Epithelial cell of esophagus (primary cell): ENCODE measurements around the gene OXNAD1.

ENCODE experiments used
- DNase-seq: peaks from one replicate; pipeline ENCODE4 v3.0.0; 2010; ENCODE audit warnings: low read depth
- H3K4me3 ChIP-seq: 2 replicates; pipeline ENCODE4 v1.5.1; 2011; ENCODE audit warnings: mild to moderate bottlenecking, low read length, control low read depth
- TF ChIP-seq, protein P1 (sequence below): IDR thresholded peaks from 2 replicates; pipeline ENCODE4 v1.5.1; 2011; ENCODE audit warnings: low read depth, mild to moderate bottlenecking, low read length, control low read depth, inconsistent platforms; ENCODE audit not compliant: insufficient read depth; ENCODE audit errors: missing control alignments

OXNAD1 gene

DNA sequence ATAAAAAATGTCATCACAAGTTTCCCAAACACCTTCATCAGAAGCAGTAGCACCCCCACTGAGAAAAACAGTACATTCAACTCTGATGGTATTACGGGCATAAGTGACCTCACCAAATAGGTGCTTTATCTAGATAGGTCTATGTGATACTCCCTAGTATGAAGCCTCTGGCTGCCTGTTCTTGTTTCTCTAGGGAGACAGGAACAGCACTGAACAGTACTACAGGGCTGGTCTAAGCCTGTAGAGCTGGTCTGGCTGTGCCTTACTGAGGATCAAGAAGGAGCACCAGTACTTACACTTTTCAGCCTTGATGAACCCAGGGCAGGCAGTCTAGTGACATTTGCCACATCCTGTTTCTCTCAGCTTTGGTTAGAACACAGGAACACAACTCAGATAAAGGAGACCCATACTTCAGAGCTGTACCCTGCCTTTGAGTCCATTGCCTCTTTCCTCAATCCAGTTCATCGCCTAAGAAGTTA lies 35.9 kb downstream of the OXNAD1 start:
- peak; percentile 16 for DNase-seq
- H3K4me3 ChIP-seq, result no peak overlapping the region
- TF ChIP-seq, protein P1, sequence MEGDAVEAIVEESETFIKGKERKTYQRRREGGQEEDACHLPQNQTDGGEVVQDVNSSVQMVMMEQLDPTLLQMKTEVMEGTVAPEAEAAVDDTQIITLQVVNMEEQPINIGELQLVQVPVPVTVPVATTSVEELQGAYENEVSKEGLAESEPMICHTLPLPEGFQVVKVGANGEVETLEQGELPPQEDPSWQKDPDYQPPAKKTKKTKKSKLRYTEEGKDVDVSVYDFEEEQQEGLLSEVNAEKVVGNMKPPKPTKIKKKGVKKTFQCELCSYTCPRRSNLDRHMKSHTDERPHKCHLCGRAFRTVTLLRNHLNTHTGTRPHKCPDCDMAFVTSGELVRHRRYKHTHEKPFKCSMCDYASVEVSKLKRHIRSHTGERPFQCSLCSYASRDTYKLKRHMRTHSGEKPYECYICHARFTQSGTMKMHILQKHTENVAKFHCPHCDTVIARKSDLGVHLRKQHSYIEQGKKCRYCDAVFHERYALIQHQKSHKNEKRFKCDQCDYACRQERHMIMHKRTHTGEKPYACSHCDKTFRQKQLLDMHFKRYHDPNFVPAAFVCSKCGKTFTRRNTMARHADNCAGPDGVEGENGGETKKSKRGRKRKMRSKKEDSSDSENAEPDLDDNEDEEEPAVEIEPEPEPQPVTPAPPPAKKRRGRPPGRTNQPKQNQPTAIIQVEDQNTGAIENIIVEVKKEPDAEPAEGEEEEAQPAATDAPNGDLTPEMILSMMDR, result no peak

DNA sequence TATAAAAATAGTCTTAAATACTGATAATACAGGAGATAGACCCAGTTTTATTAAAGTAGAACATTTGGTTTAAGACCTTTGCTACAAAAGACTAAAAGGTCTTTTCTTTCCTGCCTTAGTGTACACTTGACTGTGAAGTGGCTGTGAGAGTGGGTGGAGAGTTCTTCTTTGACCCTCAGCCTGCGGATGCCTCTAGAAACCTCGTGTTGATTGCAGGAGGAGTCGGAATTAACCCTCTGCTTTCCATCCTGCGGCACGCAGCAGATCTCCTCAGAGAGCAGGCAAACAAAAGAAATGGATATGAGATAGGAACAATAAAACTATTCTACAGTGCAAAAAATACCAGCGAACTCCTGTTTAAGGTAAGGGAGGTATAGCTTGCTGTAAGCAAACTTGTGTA lies 36.5 kb downstream of the OXNAD1 start:
- no peak overlapping the region for H3K4me3 ChIP-seq
- no peak for DNase-seq
- TF ChIP-seq, protein P1, result no peak

DNA sequence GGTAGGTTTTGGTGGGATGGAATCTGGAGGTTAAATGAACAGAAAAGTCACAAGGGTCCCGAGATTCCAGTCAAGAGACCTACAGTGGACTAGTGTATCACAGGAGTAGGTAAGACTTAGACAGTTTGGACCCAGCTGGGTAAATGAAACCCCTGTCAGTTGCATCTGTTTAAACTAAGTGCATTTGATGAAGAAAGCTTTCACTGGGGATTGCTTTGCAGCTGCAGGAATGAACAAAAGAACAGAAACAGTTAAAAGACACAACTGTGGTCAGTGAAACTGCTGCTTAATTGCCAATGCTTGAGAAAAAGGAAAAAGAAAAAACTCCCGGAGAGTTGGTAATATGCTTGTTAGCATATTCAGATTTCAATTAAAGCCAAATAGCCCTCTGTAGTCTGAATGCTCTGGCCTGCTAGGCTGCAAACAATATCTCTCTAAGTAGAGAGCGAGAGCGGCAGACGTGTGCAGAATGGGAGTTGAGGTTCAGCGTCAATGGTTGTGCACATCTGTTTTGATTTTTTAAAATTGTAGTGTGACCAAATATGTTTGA lies 37.1 kb downstream of the OXNAD1 start:
- no peak for DNase-seq
- TF ChIP-seq, protein P1, result no peak

DNA sequence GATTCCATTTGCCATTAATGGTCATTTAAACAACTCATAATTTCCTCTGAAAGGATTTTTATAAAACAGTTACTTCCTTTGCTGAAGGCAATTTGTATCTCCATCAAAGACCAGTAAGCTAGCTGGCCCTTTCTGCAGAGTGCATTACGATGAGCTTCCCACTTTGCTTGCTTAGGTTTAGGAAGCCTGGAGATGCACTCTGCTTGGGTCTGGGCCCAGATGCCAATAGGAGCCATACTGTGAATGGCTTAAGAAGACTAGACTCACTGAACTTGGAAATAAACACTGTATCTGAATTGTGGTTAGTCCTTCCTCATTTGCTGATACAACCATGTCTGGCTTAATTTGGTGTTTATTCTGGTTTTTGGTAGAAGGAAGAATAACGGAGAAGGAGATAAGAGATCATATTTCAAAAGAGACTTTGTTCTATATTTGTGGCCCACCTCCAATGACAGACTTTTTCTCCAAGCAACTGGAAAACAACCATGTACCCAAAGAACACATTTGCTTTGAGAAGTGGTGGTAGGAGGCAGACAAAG lies 38.1 kb downstream of the OXNAD1 start:
- no peak overlapping the region for H3K4me3 ChIP-seq
- no peak for DNase-seq
- TF ChIP-seq, protein P1, result no peak

More for the DNA sequence above, 37.1 kb downstream of the OXNAD1 start:
- H3K4me3 ChIP-seq, result no peak overlapping the region

DNA sequence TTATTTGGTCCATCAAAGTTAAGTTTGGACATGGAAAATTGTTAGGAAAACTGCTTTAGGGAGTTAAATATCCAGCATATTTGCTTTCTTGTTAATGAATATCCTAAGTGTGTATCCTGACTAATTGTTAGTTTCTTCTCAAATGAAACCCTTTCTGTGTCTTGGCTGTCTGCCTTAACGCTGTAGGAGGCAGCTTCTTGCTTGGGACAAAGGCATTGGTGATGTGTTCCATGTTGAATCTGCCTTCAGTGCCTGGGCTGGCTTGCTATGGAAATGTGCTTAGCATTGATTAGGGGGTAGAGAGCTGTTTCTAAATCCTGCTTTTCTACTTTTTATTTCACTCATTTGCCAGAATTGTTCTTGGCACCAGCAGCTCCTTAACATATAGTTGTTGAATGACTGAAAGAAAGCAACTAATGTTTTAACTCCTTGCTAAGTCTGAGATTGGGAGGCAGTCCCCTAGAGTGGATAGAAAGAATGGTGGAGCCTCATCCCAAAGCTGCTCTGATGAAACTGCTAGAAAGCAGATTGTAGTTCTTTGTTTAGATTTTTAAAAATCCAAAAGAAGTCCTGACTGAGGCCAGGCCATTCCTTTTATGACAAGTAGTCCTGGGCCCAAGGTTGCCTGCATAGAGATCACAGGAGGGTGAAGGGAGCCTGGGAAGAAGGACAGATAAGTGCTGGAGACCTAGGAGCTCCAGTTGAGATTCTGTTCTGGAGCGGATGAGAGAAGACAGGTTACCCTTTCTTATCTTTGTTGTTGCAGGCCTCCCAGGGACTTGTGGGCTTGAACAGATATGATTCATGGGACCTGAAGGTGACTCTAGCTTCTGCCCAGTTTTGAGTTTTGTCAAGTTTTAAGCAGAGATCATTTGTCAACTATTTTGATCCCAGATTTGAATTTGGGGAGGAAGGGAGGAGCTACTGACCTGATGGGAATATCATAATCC lies 39.3 kb downstream of the OXNAD1 start:
- H3K4me3 ChIP-seq, result no peak overlapping the region
- no peak for DNase-seq
- TF ChIP-seq, protein P1, result no peak

DNA sequence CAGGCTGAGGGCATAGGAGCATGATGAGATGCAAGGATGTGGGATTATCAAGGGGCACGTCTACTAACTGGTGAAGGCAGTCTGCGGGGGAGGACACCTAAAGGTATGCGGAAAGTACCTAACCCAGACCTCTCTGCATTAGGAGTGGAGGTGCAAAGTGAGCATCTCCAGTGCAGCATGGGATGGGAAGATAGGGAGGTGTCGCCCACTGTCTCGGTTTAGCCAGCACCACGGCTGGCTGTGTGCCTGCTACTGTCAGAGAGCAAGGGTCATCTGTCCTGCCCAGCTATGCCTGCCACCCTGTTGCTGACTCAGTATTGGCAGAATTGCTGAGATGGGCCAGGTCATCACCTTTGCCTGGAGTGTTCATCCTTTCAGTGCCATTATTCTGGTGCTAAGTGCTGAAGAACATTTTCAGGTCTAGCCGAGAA lies 40.1 kb downstream of the OXNAD1 start:
- TF ChIP-seq, protein P1, result no peak
- H3K4me3 ChIP-seq, result no peak overlapping the region
- DNase-seq, result no peak
